Panc1 (cell line): ENCODE data around the gene C11orf21.

Experiments
- CTCF ChIP-seq: fragments of 450-650 bp; IDR thresholded peaks from 2 replicates; pipeline ENCODE4 v1.5.1; 2017; ENCODE audit warnings: mild to moderate bottlenecking
- REST ChIP-seq, 2 experiments: IDR thresholded peaks; 2 replicates each; pipeline ENCODE4 v1.6.1; 2011 to 2012; ENCODE audit warnings: low read depth in 2 of 2, control low read depth in 1 of 2, low read length in 1 of 2, mild to moderate bottlenecking in 1 of 2, moderate library complexity in 1 of 2; ENCODE audit not compliant: insufficient read depth in 1 of 2

DNA sequence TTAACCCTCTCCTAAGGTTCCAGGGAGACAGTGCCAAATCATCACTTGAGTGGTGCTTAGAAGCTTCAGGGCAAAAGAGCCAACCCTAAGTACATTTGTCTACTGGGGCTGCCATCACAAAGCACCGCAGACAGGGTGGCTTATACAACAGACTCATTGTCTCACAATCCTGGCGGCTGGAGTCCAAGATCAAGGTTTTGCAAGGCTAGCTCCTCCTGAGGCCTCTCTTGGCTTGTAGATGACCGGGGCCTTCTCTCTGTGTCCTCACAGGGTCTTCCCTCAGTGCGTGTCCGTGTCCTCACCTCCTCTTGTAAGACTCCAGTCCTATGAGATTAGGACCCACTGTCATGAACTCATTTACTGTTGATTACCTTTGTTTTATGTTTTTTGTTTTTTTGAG lies 41.3 kb upstream of the C11orf21 start:
- TF ChIP-seq CTCF = no peak
- no peak for TF ChIP-seq REST (IDR thresholded peaks at IDR 0.05; ENCODE audit: insufficient read depth in 1 of 2, low read depth in 2 of 2, low read length in 1 of 2)
